NT2/D1 (cell line): ENCODE data around the gene ATG4C.
"Not testable (repeated sequence)": the region's sequence is repeated elsewhere in the genome, so short reads cannot be mapped to it uniquely, and the experiment has no call there.

Experiments used
- DNase-seq: peaks from one replicate; pipeline ENCODE4 v3.0.0-alpha.2; 2011; ENCODE audit warnings: low read depth, low spot score
- H3K27me3 ChIP-seq: 2 replicates; pipeline ENCODE4 v1.6.0; 2011; ENCODE audit warnings: mild to moderate bottlenecking; ENCODE audit not compliant: insufficient read length, insufficient read depth
- H3K36me3 ChIP-seq: 2 replicates; pipeline ENCODE4 v1.6.1; 2011; ENCODE audit warnings: mild to moderate bottlenecking, low read length, mixed read lengths; ENCODE audit not compliant: insufficient read depth, insufficient read length
- H3K4me1 ChIP-seq: 2 replicates; pipeline ENCODE4 v1.5.1; 2011; ENCODE audit not compliant: insufficient read depth, insufficient read length
- H3K4me3 ChIP-seq: 2 replicates; pipeline ENCODE4 v1.5.1; 2011; ENCODE audit warnings: low read depth; ENCODE audit not compliant: insufficient read length
- H3K9ac ChIP-seq: 2 replicates; pipeline ENCODE4 v1.6.0; 2011; ENCODE audit warnings: low read depth; ENCODE audit not compliant: insufficient read length
- H3K9me3 ChIP-seq: 2 replicates; pipeline ENCODE4 v1.5.1; 2011; ENCODE audit warnings: mild to moderate bottlenecking, low read length; ENCODE audit not compliant: insufficient read depth
- SUZ12 ChIP-seq: IDR thresholded peaks from 2 replicates; pipeline ENCODE4 v1.6.1; 2011; ENCODE audit not compliant: insufficient read length, insufficient read depth; ENCODE audit errors: extremely low read depth
- YY1 ChIP-seq: IDR thresholded peaks from 2 replicates; pipeline ENCODE4 v1.6.1; 2011; ENCODE audit not compliant: insufficient read length, insufficient read depth
- ZNF274 ChIP-seq: IDR thresholded peaks from 2 replicates; pipeline ENCODE4 v1.6.1; 2011; ENCODE audit warnings: mild to moderate bottlenecking, low read depth, low read length

The ATG4C gene

DNA sequence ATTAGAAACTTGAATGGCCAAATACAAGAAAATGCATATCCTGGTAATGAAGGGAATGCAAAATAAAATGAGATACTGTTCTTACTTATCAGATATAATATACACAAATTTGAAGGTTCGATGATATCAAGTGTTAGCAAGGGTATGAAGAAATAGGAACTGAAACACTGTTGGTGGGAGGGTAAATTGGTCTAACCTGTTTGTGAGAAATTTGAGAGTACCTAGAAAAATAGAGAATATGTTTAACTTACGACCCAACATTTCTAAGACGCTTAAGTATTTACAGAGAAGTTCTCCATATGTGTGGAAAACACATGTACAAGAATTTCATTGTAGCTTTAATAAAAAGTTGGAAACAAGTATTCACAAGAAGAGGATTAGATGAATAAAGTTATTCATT, 25.9 kb downstream of the ATG4C start:
- H3K9ac ChIP-seq = no peak overlapping the region
- H3K4me3 ChIP-seq = no peak overlapping the region
- no peak for TF ChIP-seq YY1
- no peak for TF ChIP-seq ZNF274
- TF ChIP-seq SUZ12 = no peak
- H3K36me3 ChIP-seq = peaks cover 14% of the 10 kb centered on the region
- no peaks in the 10 kb centered on the region for H3K27me3 ChIP-seq
- H3K9me3 ChIP-seq = no peaks in the 10 kb centered on the region
- DNase-seq = no peak
- no peaks in the 10 kb centered on the region for H3K4me1 ChIP-seq

DNA sequence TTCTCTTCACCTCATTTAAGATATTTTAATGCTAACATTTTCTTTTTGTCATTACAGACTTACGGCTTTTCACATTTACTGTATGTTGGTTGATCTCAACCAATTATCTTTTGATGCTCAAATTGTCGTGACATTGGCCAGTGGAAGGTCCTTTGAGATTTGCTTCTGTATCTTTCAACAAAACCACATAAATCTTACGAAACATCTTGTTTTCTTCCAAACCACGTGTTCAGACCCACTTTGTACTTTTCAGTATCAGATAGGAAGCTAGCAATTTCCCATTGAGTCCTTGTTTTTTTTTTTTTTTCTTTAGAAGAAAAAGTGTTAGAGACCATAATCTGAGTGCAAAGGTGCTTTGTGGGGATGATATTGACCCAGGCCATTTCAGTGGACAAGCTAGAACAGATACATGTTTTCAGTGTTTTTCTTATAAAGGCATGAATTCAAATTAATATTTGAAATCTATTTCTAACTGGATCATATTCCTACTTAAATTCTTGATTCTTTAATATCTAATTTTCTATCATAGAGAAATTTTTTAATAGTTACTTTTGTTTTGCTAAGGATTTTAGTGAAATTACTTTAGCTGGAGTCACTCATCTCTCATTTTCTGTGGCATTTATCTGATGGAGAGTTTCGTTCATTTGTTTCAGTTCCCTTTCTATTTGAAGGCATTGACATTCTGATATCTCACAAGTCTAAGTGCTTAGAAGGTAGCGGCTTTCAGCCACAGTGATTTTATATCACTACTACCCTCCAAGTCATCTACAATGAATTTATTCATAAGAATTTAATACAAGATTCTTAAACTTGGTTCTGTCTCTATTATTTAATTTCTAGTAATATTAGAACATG, 26.7 kb downstream of the ATG4C start:
- Histone ChIP-seq H3K36me3 (peaks cover 12% of the 10 kb centered on the region), H3K27me3 (no peaks in the 10 kb centered on the region), H3K9ac (no peak overlapping the region), H3K9me3 (no peaks in the 10 kb centered on the region), H3K4me1 (no peaks in the 10 kb centered on the region), H3K4me3 (no peak overlapping the region)
- TF ChIP-seq ZNF274 = no peak
- no peak for TF ChIP-seq YY1
- TF ChIP-seq SUZ12 = no peak
- no peak for DNase-seq

DNA sequence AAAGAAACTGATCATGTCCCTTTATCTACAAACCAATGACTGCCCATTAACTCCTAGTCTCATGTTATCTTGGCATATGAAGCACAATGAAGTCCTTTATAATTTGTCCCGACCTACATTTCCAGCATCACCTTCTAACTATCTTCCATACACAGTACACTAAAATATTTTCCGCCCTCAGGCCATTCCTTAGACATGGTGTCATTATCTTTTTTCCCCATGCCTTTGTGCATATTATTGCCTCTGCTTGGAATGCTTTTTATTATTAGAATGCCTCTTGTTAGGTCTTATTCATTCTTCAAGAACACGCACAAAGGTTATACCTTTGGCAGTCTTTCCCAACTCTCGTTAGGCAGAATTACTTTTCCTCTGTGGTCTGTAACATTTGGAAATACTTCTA, 39.6 kb downstream of the ATG4C start:
- no peaks in the 10 kb centered on the region for H3K36me3 ChIP-seq
- peaks cover 12% of the 10 kb centered on the region for H3K9me3 ChIP-seq
- no peak for DNase-seq
- peaks cover 2% of the 10 kb centered on the region for H3K4me1 ChIP-seq
- no peaks in the 10 kb centered on the region for H3K27me3 ChIP-seq
- H3K4me3 ChIP-seq = no peak overlapping the region
- no peak for TF ChIP-seq YY1
- no peak for TF ChIP-seq SUZ12
- no peak for TF ChIP-seq ZNF274
- H3K9ac ChIP-seq = no peak overlapping the region

DNA sequence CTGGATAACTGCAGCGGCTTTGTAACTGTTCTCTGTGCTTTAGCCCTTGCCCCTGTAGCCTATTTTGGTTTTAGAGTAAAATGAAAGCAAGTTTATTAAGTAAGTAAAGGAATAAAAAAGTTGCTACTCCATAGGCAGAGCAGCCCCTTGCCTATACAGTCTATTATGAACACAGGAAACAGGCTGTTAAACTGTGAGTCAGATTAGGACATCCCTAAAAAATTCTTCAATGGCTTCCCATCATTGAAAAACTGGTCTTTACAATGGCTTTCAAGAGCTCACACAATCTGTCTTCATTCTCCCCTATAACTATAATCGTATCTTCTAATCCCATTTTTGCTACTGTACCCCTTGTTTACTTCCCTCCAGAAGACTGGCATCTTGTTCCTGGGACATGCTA, 43.0 kb downstream of the ATG4C start:
- Histone ChIP-seq H3K4me3 (no peak overlapping the region), H3K27me3 (no peaks in the 10 kb centered on the region), H3K36me3 (no peaks in the 10 kb centered on the region), H3K4me1 (peaks cover 2% of the 10 kb centered on the region), H3K9me3 (peaks cover 12% of the 10 kb centered on the region), H3K9ac (no peak overlapping the region)
- no peak for DNase-seq
- TF ChIP-seq YY1 = no peak
- no peak for TF ChIP-seq ZNF274
- no peak for TF ChIP-seq SUZ12

DNA sequence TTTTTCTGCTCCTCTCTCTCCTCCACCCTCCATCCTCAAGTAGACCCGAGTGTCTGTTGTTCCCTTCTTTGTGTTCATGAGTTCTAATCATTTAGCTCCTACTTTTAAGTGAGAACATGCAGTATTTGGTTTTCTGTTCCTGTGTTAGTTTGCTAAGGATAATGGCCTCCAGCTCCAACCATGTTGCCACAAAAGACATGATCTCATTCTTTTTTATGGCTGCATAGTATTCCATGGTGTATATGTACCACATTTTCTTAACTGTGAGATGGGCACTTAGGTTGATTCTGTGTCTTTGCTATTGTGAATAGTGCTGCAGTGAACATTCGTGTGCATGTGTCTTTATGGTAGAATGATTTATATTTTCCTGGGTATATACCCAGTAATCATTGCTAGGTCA, 43.9 kb downstream of the ATG4C start:
- H3K9me3 ChIP-seq = peaks cover 12% of the 10 kb centered on the region
- not testable (repeated sequence) for H3K36me3 ChIP-seq, H3K9ac ChIP-seq, H3K27me3 ChIP-seq, H3K4me3 ChIP-seq, DNase-seq, H3K4me1 ChIP-seq

DNA sequence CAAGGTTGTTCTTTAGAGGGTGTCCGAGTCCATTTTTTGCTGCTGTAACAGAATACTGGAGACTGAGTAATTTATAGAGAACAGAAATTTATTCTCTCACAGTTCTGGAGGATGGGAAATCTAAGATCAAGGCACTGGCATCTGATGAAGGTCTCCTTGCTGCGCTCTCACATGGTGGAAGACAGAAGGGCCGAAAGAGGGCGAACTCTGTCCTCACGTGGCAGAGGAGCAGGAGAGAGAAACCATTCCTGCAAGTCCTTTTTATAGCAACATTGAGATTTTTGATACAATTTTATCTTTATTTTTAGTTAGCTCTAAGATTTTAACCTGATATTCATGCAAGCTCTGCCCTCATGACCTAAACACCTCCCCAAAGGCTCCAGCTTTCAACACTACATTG, 48.3 kb downstream of the ATG4C start:
- Histone ChIP-seq H3K9ac (no peak overlapping the region), H3K9me3 (peaks cover 7% of the 10 kb centered on the region), H3K36me3 (peaks cover 5% of the 10 kb centered on the region), H3K4me1 (no peaks in the 10 kb centered on the region), H3K27me3 (no peaks in the 10 kb centered on the region), H3K4me3 (no peak overlapping the region)
- no peak for DNase-seq
- TF ChIP-seq ZNF274 (no peak), SUZ12 (no peak), YY1 (no peak)

DNA sequence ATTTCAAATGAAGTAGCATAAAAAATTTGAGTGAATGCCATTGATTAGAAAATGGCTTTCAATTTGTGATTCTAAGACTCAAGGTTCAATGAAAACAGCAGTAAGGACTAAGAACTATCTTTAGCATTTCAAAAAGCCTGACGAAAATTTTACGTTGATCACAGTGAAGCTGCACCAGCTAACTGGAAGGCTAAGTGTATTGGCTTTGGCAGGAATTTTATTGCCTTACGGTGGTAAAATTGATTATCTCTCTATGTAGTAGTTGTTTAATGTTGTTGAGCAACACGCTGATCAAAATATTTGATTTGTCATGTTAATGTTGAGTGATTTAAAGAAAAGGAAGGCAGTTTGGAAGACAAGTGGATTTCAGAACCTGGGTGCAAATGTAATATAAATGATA, 49.6 kb downstream of the ATG4C start:
- Histone ChIP-seq H3K4me3 (no peak overlapping the region), H3K9me3 (no peaks in the 10 kb centered on the region), H3K9ac (no peak overlapping the region), H3K36me3 (peaks cover 5% of the 10 kb centered on the region), H3K4me1 (no peaks in the 10 kb centered on the region), H3K27me3 (no peaks in the 10 kb centered on the region)
- no peak for DNase-seq
- TF ChIP-seq ZNF274 = no peak
- TF ChIP-seq YY1 = no peak
- TF ChIP-seq SUZ12 = no peak
